Right lobe of liver (tissue), 4 donors: ENCODE results near the gene C12orf60.

ENCODE experiments used
- CTCF ChIP-seq, 4 donors: fragments of 200-600 bp in 3 of 4; fragments of 450-650 bp in 1 of 4; IDR thresholded peaks; one replicate each; pipeline versions ENCODE4 v1.5.1 to v1.8.0; 2016 to 2022; ENCODE audit warnings: antibody characterized with exemption in 4 of 4, mild to moderate bottlenecking in 2 of 4
- POLR2A ChIP-seq: fragments of 450-650 bp; IDR thresholded peaks from one replicate; pipeline ENCODE4 v1.6.1; 2017; ENCODE audit warnings: antibody characterized with exemption, mild to moderate bottlenecking
- donor health status: DM: no; HTN: no; CAD: no.
- donor health status: DM: no; HTN: no; CAD: no.
- donor health status: DM: no; HTN: yes; CAD: no.

- no peak for TF ChIP-seq POLR2A
- no peak for TF ChIP-seq CTCF (IDR thresholded peaks at IDR 0.05)
Observed at GRCh38 chr12:14767617-14768016, 35.9 kb upstream of the C12orf60 start.
